Mammary epithelial cell (primary cell): ENCODE results near the gene SERPINB5.

Experiments
- EZH2 ChIP-seq: IDR thresholded peaks from 2 replicates; pipeline ENCODE4 v1.6.1; 2012; ENCODE audit warnings: low read length, inconsistent platforms, borderline replicate concordance
- TF ChIP-seq, protein P1 (sequence below), 2 donors: IDR thresholded peaks in 1 of 2; conservative IDR thresholded peaks in 1 of 2; 2 replicates each; pipeline ENCODE4 v1.5.1; 2011 to 2012; ENCODE audit warnings: inconsistent platforms in 2 of 2, low read length in 2 of 2, mild to moderate bottlenecking in 2 of 2, control low read depth in 1 of 2, low read depth in 1 of 2; ENCODE audit not compliant: insufficient read depth in 1 of 2; ENCODE audit errors: extremely low read depth in 1 of 2

DNA sequence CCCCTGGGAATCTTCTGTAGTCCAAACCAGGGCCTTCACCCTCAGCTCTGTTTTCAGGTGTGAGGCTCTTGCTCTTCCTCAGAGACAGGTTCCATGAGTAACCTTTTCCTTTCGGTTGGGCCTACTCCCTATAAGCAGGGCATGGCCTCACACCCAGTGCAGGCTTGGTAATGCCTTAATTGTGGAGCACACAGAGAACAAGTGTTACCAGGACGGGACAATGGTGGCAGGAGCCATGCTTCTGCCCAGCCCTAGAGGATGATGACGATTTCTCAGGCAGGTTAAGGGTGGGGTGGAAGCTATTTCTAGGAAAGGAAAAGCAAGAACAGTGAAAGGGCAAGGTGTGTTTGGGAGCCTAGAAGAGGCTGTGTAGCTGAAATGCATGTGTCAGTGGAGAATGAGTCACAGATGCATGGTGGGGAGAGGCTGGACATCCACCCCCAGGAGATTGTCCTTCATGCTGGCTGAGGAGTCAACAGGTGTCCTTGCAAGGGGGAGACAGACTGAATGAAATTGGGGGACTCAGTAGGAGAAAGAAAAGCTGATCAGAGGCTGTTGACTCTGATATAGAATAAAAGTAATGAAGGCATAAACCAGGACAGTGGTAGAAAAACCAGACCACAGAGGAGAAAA, 43.4 kb downstream of the SERPINB5 start:
- TF ChIP-seq, protein P1, sequence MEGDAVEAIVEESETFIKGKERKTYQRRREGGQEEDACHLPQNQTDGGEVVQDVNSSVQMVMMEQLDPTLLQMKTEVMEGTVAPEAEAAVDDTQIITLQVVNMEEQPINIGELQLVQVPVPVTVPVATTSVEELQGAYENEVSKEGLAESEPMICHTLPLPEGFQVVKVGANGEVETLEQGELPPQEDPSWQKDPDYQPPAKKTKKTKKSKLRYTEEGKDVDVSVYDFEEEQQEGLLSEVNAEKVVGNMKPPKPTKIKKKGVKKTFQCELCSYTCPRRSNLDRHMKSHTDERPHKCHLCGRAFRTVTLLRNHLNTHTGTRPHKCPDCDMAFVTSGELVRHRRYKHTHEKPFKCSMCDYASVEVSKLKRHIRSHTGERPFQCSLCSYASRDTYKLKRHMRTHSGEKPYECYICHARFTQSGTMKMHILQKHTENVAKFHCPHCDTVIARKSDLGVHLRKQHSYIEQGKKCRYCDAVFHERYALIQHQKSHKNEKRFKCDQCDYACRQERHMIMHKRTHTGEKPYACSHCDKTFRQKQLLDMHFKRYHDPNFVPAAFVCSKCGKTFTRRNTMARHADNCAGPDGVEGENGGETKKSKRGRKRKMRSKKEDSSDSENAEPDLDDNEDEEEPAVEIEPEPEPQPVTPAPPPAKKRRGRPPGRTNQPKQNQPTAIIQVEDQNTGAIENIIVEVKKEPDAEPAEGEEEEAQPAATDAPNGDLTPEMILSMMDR (conservative IDR thresholded peaks at IDR 0.05 in 1 of 2, IDR thresholded peaks at IDR 0.05 in 1 of 2; ENCODE audit: extremely low read depth in 1 of 2, insufficient read depth in 1 of 2, low read depth in 1 of 2, low read length in 2 of 2) = no peak
- no peak for TF ChIP-seq EZH2
